HG02938 (cell line): ENCODE measurements around the gene TMEM131L.
"Not testable (repeated sequence)": the region's sequence is repeated elsewhere in the genome, so short reads cannot be mapped to it uniquely, and the experiment has no call there.

ENCODE experiments used
- ATAC-seq: cut with Tn5 transposase; IDR thresholded peaks from one replicate; pipeline ENCODE4 v1.9.1; 2021; ENCODE audit warnings: mild to moderate bottlenecking, moderate library complexity; ENCODE audit not compliant: unreplicated experiment

Gene TMEM131L

GRCh38 chr4:153466081-153466948 is at the start of gene TMEM131L:
TSS of gene TMEM131L (plus strand) at chr4:153466360. CDS start at chr4:153466398, 38 bp downstream.
- ATAC-seq, result peak; percentile 40

- ATAC-seq, result not testable (repeated sequence)
These were observed 49.7 kb upstream of the TMEM131L start for GRCh38 chr4:153416456-153416855.

- ATAC-seq, result no peak
These were observed 48.0 kb upstream of the TMEM131L start for GRCh38 chr4:153418121-153418520.

- no peak for ATAC-seq
These were observed 47.6 kb upstream of the TMEM131L start for GRCh38 chr4:153418558-153418957.

GRCh38 chr4:153419029-153419428 is 47.1 kb upstream of the TMEM131L start:
- no peak for ATAC-seq

- ATAC-seq, result no peak
These were observed 46.4 kb upstream of the TMEM131L start for GRCh38 chr4:153419673-153420278.

GRCh38 chr4:153420361-153420760 is 45.8 kb upstream of the TMEM131L start:
- ATAC-seq, result no peak

- ATAC-seq, result peak; percentile 62
These were observed 44.2 kb upstream of the TMEM131L start for GRCh38 chr4:153421941-153422340.

- ATAC-seq, result peak; percentile 69
These were observed 39.8 kb upstream of the TMEM131L start for GRCh38 chr4:153426207-153426885.

GRCh38 chr4:153427363-153428071 is 38.6 kb upstream of the TMEM131L start:
- ATAC-seq, result no peak

GRCh38 chr4:153428941-153429475 is 37.2 kb upstream of the TMEM131L start:
- ATAC-seq, result no peak

GRCh38 chr4:153432965-153433753 is 33.0 kb upstream of the TMEM131L start:
- peak; percentile 96 for ATAC-seq

GRCh38 chr4:153433754-153434105 is 32.4 kb upstream of the TMEM131L start:
- no peak for ATAC-seq

- no peak for ATAC-seq
These were observed 32.0 kb upstream of the TMEM131L start for GRCh38 chr4:153434190-153434589.

GRCh38 chr4:153438916-153439756 is 27.0 kb upstream of the TMEM131L start:
- peak; percentile 69 for ATAC-seq

GRCh38 chr4:153439831-153440230 is 26.3 kb upstream of the TMEM131L start:
- peak; percentile 12 for ATAC-seq

GRCh38 chr4:153440475-153440874 is 25.7 kb upstream of the TMEM131L start:
- ATAC-seq, result no peak

- ATAC-seq, result no peak
These were observed 18.8 kb upstream of the TMEM131L start for GRCh38 chr4:153447175-153447905.
